Left renal cortex interstitium (tissue), 4 donors: ENCODE data around the gene FOXP1. TPM values are rescaled to one million over a fixed set of nuclear protein-coding genes. Genes with fewer than 3 reads are reported as not detected.
A peak's percentile ranks its signal among the peaks of the same experiment; 100 is the strongest.
"Not testable (repeated sequence)": the region's sequence is repeated elsewhere in the genome, so short reads cannot be mapped to it uniquely, and the experiment has no call there.

ENCODE experiments used
- DNase-seq, 4 donors: peaks; one replicate each; pipeline ENCODE4 v3.0.0-alpha.2; 2013; ENCODE audit warnings: low read depth in 4 of 4, low spot score in 2 of 4, missing footprints in 1 of 4
- polyA plus RNA-seq, 4 donors: library from polyadenylated mRNA; unstranded; fragments of 120-200 nt; gene quantifications; one replicate each; pipeline ENCODE4 v1.2.1, GENCODE V29; 2013; ENCODE audit not compliant: insufficient read length in 4 of 4

The FOXP1 gene
- polyA plus RNA-seq, 4 donors: 31.2 to 45.8 (median 38.9) TPM

- DNase-seq: no peak
Observed at GRCh38 chr3:71536376-71536965, 47.1 kb downstream of the FOXP1 start.

DNA sequence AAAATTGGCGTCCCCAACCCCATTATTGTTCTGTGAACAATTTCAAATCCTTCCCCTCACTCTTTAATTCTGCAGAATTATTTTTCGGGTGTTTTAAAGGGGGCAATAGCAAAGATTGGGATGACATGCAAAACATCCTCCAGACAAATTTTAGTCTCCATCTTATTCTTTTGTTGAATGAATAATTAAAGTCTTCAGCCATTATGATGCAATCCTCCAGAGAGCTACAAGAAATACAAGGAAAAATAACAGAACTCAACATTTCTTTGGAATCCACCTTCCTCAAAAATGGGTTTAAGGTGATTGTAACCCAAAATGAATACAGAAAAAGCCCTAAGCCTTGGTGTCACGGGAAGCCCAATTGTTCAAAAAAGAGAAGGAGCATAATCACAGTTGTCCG, 49.9 kb downstream of the FOXP1 start:
- DNase-seq: no peak

DNA sequence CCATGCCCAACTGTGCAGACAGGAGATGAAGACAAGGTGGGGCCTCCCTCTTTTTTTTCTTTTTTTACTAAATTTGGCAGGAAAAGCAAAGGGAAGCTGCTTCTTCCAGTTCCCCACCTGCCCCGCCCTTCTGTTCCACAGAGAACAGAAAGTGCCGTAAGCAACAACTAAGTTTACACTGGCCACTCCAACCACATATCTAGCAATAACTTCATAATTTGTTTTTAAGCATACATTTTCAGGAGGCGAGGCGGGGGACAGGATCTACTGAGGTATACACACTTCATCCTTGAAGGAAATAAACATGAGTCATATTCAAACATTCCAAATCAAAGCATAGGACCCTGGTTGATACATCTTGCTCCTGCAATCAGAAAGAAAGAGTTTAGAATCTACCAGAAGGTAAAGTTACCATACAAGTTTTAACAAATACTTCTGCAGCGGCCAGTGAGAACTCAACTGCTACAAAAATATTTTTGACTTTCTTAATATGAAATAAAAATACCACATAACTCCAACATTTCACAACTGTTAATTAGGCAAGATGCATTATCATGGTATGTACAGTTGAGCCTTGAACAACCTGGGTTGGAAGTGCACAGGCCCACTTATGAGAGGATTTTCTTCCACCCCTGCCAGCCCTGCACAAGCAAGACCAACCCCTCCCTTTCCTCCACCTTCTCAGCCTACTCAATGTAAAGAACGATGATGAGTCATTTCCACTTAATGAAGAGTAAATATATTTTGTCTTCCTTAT, 50.7 kb downstream of the FOXP1 start:
- no peak for DNase-seq

DNA sequence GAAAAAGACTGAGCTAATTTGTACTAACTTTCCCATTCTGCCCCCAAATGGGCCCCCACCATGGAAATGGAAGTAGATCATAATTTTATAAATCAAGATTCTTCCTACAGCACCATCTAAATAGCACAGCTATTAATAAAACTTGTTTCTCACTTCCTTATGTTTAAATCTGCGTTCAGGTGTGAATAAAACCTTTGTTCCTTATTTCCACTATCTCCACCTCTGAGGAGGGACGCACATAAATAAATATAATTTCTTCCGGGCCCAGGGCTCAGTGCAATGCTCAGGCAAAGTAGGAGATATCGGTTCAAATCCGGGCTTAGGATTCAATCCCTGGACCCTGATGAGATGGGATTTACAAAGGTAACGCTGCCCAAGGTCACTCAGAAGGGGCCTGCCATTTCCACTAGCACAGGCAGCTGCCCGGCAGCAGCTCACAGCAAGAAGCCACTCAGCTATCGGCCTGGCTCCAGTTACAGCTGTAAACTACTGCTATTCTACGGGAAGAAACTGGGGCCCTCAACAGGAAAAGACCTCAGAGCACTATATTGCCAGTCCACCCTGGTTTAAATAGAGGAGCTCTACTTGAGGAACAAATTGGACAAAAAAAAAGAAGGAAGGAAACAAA, 52.5 kb downstream of the FOXP1 start:
- DNase-seq: no peak

DNA sequence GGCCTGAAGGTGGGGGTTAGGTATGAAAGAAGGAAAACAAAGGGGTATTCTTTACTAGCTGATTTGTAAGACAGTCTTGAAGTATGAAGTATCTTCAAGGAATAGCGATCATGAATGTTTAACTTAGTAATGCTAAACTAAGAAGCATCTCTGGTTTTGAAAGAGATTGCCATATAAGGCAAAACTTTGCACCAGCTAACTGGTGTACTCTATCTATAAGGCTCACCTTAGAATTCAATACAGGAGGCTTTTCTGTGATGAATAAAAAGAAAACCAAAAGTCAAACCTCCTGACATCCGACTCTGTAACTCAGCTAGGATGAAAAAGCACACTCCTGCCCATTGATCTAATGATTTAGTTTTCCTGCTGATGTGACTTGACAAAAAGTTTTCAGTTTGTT, 54.7 kb downstream of the FOXP1 start:
- no peak for DNase-seq

- DNase-seq: not testable (repeated sequence)
Observed at GRCh38 chr3:71526448-71526847, 57.1 kb downstream of the FOXP1 start.

DNA sequence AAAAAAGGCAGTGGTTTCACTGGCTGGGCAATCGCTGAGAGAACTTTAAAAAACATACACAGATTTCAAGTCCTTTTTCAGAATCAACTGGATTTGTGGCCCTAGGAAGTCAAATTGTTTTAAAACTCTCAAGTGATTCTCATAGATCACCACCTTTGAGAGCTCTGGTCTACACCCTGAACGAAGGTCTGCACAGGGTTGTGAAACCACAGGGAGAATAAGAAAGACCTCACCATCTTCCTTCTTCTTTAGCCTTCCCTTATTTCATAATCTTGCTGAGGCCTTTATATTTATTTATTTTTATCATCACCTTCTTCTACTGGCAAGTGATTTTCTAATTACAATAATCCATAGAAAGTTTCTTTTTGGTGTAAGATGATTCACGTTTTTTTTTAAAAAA, 58.1 kb downstream of the FOXP1 start:
- no peak for DNase-seq

- DNase-seq: peak in 2 of 4 donors; percentile 42 to 56
Observed at GRCh38 chr3:71524672-71525071, 58.9 kb downstream of the FOXP1 start.

DNA sequence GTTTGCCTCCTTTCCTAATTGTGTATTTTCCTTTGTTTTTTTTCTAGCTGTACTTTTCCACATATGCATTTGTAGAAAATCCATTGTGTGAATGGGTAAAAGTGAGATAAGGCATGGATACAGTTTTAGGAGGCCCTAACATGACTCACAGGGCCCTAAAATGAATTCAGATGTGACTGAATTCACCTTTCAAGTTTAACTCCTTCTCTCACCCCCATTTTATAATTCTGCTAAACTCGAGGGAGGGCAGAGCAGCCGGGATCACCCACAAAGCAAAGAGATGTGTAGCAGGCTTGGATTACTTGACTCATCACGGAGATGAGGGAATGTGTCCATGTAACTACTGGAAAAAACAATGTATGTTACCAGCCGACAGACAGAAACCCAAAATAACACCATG, 59.9 kb downstream of the FOXP1 start:
- DNase-seq: no peak

DNA sequence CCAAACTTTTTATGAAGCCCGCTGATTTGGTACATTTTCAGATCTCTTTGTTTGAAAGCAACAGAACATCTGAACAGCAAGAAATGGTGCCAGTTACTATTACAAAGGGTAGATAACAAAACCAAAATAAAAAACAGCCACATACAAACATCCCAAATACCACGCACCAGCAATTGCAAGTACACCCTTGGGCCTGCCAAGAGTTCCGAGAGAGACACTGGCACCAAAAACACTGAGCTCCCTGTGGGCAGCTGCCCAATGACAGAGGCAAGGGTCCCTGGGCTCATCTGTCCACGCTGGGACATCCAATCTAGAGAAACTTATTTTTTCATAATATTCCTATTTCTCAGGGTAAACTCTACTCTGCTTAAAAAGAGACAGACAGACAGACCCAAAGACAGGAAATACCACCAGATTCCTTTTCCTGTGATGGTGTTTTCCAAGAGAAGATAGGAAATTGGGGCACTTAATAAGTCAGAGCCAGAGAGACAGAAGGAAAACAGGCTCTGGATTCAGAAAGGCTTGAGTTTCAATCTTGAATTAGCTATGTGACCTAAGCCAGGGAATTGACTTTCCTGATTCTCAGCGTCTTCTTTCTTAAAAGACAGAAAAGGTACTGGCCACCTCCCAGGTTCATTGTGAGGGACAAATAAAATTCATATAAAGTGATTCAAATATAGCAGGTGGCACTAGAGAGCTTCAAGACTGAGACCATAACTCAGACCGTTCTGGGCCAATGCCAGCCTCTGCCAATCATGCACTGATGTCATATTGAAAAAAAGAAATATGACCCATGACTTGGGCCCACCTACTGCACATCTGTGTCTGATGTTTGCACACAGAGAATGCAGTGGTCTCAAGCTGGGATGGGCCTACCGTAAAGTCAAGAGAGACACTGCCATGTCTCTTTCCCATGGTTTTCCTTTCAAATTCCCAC, 61.3 kb downstream of the FOXP1 start:
- no peak for DNase-seq

GRCh38 chr3:71521021-71521352, 62.5 kb downstream of the FOXP1 start:
- DNase-seq: no peak

GRCh38 chr3:71520161-71521020, 63.1 kb downstream of the FOXP1 start:
- DNase-seq: no peak

- no peak for DNase-seq
Observed at GRCh38 chr3:71518089-71518488, 65.4 kb downstream of the FOXP1 start.

- DNase-seq: no peak
Observed at GRCh38 chr3:71517271-71517791, 66.2 kb downstream of the FOXP1 start.

DNA sequence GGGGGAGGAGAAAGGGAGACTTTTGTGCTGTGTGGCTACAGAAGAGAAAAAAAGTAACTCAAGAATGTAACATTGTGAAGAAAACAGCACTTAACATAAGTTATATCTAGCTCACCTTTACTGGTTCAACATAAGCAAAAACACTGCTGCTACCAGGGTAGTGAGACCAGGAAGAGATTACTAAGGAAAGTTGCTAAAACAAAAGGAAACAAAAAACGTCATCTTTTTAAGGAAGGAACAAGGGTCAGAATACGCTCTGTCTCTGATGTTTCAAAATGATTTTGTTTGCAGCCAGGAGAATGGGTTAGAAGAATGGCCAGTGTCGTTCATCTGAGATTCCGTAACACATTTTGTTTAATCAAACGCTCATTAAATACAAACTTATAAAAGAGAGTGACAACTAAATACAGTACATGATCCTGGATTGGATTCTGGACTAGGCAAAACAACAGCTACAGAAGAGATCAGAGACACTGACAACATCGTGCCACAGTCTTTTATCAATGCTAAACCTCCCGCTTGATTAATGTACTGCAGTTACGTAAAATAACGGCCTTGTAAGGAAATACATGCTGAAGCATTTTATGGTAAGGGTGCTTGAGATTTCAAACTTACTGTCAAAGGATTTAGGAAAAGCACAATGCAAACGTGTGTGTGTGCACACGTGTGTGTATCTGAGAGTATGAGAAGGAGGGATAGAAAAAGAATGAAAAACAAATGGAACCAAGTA, 67.7 kb downstream of the FOXP1 start:
- no peak for DNase-seq

DNA sequence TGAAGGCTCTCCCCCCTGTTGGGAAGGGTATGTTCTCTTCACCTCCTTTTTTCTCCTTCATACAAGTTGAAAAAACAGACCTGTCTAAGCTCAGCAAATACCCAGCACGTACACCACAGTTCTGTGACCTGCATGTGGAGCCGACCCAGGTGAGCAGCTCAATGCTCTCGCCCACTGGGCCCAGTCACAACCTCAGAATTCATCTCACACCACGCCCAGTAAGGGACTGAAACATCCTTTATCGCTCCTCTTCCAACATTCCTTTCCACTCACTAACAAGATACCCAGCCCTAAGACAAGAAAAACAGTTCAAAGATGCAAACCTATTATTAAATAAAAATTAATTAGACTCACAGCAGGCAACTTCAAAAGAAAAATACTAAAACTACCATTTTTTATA, 68.9 kb downstream of the FOXP1 start:
- no peak for DNase-seq

DNA sequence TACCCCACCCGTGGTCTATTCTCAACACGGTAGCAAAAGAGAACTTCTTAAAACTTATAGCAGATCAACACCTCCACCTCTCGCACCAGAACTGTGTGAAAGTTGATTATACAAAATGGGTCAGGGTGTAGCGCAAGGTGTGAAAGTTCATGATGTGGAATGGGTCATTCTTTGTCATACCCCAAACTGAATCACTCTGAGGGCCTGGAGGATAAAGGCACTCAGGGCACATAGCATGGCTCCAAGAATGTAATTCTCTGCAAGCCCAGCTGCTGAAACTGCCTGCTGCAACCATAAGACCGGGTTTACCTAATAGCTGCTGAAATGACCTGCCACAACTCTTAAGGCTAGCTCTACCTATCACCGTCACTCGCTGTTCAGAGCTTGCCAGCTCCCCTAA, 70.0 kb downstream of the FOXP1 start:
- DNase-seq: no peak

DNA sequence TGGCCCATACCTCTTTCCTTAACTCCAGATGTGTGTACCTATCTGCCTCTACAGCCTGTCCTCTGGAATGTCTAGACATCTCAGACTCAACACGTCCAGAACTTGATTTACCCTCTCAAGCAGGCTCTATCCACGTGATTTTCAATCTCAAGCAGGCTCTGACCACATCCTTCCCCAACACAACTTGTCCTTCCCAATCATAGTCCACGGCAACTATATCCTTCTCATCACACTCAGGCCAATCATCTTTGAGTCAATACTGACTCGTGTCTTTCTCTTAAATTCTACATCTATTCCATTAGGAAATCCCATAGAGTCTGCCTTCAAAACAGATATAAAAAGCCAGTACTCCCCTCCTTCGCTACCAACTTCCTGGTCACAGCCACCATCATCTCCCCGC, 70.4 kb downstream of the FOXP1 start:
- DNase-seq: no peak

- DNase-seq: no peak
Observed at GRCh38 chr3:71512544-71512943, 71.0 kb downstream of the FOXP1 start.
